Nephron (organoid): ENCODE results near the gene THRB.
"Not testable (repeated sequence)": the region's sequence is repeated elsewhere in the genome, so short reads cannot be mapped to it uniquely, and the experiment has no call there.

Experiments
- H3K27ac Mint-ChIP-seq, 3 experiments: 2 replicates each; pipeline ENCODE4 v1.8.0; 2020; ENCODE audit warnings: mixed read lengths in 3 of 3, mild to moderate bottlenecking in 2 of 3, moderate library complexity in 1 of 3
- H3K27me3 Mint-ChIP-seq: 2 replicates; pipeline ENCODE4 v1.8.0; 2021; ENCODE audit warnings: low read depth, mild to moderate bottlenecking, moderate library complexity, mixed read lengths
- H3K36me3 Mint-ChIP-seq: 2 replicates; pipeline ENCODE4 v1.8.0; 2020; ENCODE audit warnings: low read depth, mixed read lengths
- H3K4me1 Mint-ChIP-seq: 2 replicates; pipeline ENCODE4 v1.8.0; 2020; ENCODE audit warnings: mixed read lengths
- H3K4me3 Mint-ChIP-seq, 3 experiments: 2 replicates each; pipeline ENCODE4 v1.8.0; 2020; ENCODE audit warnings: mild to moderate bottlenecking in 3 of 3, mixed read lengths in 3 of 3, moderate library complexity in 2 of 3
- H3K9me3 Mint-ChIP-seq: 2 replicates; pipeline ENCODE4 v1.8.0; 2020; ENCODE audit warnings: mixed read lengths
- TF ChIP-seq, protein P1 (sequence below), 3 experiments: fragments of 200-600 bp; sonication (generic); IDR thresholded peaks; one replicate each; pipeline ENCODE4 v1.5.0; 2021; ENCODE audit warnings: antibody characterized with exemption in 3 of 3; ENCODE audit not compliant: unreplicated experiment in 3 of 3

THRB gene

DNA sequence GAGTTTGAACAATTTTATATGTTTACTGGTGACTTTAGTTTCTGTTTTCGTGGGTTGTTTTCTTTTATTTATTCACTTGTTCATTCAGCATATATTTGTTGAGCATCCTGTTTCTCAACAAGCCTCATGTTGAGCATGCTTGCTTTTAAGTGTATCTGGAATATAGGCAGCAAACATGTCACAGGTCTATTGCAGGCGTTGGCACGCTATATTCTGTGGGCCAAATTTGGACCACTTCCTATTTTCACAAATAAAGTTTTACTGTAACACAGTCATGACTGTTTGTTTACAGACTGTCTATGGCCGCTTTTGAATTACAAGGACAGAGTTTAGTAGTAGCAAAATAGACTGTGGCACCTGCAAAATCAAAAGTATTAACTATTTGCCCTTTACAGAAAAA, 89.6 kb downstream of the THRB start:
- Mint-ChIP-seq H3K9me3 (peaks cover 5% of the 10 kb centered on the region), H3K27me3 (no peaks in the 10 kb centered on the region), H3K36me3 (no peaks in the 10 kb centered on the region), H3K4me3 (no peak overlapping the region), H3K27ac (no peak overlapping the region), H3K4me1 (peaks cover 16% of the 10 kb centered on the region)
- TF ChIP-seq, protein P1, sequence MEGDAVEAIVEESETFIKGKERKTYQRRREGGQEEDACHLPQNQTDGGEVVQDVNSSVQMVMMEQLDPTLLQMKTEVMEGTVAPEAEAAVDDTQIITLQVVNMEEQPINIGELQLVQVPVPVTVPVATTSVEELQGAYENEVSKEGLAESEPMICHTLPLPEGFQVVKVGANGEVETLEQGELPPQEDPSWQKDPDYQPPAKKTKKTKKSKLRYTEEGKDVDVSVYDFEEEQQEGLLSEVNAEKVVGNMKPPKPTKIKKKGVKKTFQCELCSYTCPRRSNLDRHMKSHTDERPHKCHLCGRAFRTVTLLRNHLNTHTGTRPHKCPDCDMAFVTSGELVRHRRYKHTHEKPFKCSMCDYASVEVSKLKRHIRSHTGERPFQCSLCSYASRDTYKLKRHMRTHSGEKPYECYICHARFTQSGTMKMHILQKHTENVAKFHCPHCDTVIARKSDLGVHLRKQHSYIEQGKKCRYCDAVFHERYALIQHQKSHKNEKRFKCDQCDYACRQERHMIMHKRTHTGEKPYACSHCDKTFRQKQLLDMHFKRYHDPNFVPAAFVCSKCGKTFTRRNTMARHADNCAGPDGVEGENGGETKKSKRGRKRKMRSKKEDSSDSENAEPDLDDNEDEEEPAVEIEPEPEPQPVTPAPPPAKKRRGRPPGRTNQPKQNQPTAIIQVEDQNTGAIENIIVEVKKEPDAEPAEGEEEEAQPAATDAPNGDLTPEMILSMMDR (IDR thresholded peaks at IDR 0.05; ENCODE audit: unreplicated experiment in 3 of 3): no peak

DNA sequence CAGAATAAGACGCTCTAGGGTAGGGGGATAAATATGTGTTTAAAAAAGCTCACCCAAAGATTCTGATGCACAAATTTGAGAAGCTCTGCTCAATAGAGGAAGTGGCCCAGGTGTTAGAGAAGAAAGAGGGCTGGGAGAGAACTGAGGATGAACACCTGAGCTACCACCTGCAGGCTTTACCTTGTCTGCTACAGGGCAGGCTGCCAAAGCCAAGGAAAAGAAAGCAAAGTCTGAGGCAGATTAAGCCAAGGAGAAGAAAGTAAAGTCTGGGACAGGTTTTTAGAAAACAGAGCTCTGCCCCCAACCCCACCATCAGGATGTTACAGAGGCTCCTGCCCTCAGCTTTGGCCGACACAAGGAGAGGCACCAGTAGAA, 92.9 kb downstream of the THRB start:
- TF ChIP-seq, protein P1 (IDR thresholded peaks at IDR 0.05; ENCODE audit: unreplicated experiment in 3 of 3): no peak
- Mint-ChIP-seq H3K4me1 (peaks cover 16% of the 10 kb centered on the region), H3K27ac (peak overlapping the region; percentile 39 to 58 (median 51)), H3K27me3 (peaks cover 6% of the 10 kb centered on the region), H3K4me3 (no peak overlapping the region), H3K36me3 (no peaks in the 10 kb centered on the region), H3K9me3 (peaks cover 7% of the 10 kb centered on the region)

DNA sequence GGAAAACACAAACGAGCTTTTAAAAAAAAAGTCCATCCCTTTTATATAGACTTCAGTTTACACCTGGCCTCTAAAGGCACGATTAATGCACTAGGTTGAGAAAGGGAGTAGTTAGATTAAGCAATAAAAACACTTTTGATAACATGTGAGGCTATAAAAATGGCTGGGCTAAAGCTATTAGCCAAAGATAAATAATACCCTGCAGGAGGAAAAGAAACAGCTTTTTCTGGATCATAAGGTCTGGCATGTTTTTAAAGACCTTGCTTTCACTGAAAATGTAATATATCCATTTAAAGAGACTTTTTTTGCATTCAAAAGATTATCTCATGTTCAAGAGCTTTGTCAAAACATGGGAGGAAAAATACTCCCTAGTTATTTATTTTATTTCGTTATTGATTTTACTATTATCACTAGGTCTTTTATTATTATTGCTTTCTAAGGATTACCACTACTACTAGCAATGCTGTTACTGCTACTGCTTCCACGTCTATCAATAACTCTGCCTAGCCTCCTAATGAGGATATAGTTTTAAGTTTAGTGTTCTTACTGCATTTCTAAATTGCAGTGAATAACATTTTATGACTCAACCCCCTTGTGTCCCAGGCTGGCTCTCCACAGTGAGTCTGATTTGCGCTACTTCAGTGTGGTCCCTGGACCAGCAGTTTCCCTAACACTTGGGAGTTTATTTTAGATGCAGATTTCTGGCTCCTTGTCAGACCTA, 93.4 kb downstream of the THRB start:
- peaks cover 6% of the 10 kb centered on the region for H3K27me3 Mint-ChIP-seq
- H3K4me1 Mint-ChIP-seq: peaks cover 20% of the 10 kb centered on the region
- H3K9me3 Mint-ChIP-seq: peaks cover 7% of the 10 kb centered on the region
- H3K4me3 Mint-ChIP-seq: no peak overlapping the region
- no peaks in the 10 kb centered on the region for H3K36me3 Mint-ChIP-seq
- H3K27ac Mint-ChIP-seq: peak overlapping the region; percentile 39 to 68 (median 51)
- TF ChIP-seq, protein P1 (IDR thresholded peaks at IDR 0.05; ENCODE audit: unreplicated experiment in 3 of 3): no peak

DNA sequence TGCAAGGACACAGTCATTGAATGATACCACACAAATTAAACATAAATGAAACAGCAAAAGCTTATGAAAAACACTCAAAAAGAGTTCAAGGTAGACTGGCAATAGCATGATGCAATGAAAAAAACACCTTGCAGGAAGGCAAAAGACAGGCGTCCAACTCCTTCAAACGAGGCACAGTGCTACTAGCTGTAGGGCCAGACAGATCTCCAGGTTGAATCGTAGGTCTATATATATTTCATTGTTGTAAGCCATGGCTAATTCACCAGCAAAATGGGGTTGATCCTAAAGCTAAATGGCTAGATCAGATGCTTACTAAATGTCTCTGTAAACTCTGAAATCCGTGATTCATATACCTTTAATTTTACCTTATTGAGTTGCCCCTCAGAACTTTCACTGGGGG, 94.2 kb downstream of the THRB start:
- TF ChIP-seq, protein P1 (IDR thresholded peaks at IDR 0.05; ENCODE audit: unreplicated experiment in 3 of 3): no peak
- no peaks in the 10 kb centered on the region for H3K36me3 Mint-ChIP-seq
- H3K4me1 Mint-ChIP-seq: peaks cover 20% of the 10 kb centered on the region
- no peak overlapping the region for H3K4me3 Mint-ChIP-seq
- peak overlapping the region; percentile 17 to 68 (median 39) for H3K27ac Mint-ChIP-seq
- H3K9me3 Mint-ChIP-seq: peaks cover 7% of the 10 kb centered on the region
- H3K27me3 Mint-ChIP-seq: peaks cover 6% of the 10 kb centered on the region

DNA sequence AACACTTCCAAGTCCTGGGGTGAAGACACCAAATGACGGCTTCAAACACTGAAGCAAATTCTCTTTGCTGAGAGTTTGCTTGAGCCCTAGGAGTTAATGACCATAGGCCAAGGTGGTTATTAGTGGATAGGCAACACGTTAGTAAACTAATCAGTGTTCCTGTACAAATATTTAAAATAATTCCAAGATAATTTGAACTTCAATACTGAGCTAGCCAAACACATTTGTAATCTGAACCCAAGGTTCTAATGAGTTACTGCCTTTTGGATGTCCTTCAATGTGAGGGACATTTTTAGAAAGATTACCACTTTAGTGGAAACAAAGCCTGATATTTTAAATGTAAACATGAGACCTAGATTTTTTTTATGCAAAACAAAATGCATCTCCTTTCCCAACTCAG, 94.6 kb downstream of the THRB start:
- H3K4me1 Mint-ChIP-seq: peaks cover 20% of the 10 kb centered on the region
- H3K4me3 Mint-ChIP-seq: no peak overlapping the region
- H3K9me3 Mint-ChIP-seq: peaks cover 7% of the 10 kb centered on the region
- TF ChIP-seq, protein P1 (IDR thresholded peaks at IDR 0.05; ENCODE audit: unreplicated experiment in 3 of 3): no peak
- H3K27ac Mint-ChIP-seq: peak overlapping the region; percentile 17 to 68 (median 39)
- H3K27me3 Mint-ChIP-seq: peaks cover 6% of the 10 kb centered on the region
- no peaks in the 10 kb centered on the region for H3K36me3 Mint-ChIP-seq

DNA sequence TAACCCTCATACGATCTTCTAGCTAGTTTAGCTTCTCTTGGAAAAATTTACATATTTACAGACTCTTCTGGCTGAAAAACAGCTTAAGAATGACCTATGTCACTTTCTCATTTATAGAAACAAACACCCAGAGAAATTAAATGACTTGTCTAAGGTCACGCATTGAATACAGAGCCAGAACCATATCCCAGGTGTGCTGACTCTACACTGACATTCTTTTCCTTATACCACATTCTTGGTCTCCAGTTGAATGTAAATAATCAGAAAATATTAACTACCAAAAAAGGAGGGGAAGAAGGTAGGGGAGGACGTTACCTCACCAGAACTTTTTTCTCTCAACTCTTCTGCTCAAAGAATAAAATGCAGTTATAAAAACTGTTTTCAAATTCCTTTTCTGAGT, 95.0 kb downstream of the THRB start:
- no peaks in the 10 kb centered on the region for H3K36me3 Mint-ChIP-seq
- TF ChIP-seq, protein P1 (IDR thresholded peaks at IDR 0.05; ENCODE audit: unreplicated experiment in 3 of 3): no peak
- H3K27ac Mint-ChIP-seq: no peak overlapping the region

DNA sequence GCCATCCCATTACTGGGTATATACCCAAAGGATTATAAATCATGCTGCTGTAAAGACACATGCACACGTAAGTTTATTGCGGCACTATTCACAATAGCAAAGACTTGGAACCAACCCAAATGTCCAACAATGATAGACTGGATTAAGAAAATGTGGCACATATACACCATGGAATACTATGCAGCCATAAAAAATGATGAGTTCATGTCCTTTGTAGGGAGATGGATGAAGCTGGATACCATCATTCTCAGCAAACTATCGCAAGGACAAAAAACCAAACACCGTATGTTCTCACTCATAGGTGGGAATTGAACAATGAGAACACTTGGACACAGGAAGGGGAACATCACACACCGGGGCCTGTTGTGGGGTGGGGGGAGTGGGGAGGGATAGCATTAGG, 95.9 kb downstream of the THRB start:
- H3K27me3 Mint-ChIP-seq, H3K4me3 Mint-ChIP-seq: not testable (repeated sequence)

More for the DNA sequence above, 95.0 kb downstream of the THRB start:
- Mint-ChIP-seq H3K4me1 (peaks cover 20% of the 10 kb centered on the region), H3K9me3 (peaks cover 7% of the 10 kb centered on the region), H3K27me3 (peaks cover 6% of the 10 kb centered on the region), H3K4me3 (no peak overlapping the region)

More for the DNA sequence above, 95.9 kb downstream of the THRB start:
- H3K27ac Mint-ChIP-seq, H3K36me3 Mint-ChIP-seq, H3K9me3 Mint-ChIP-seq: not testable (repeated sequence)
- H3K4me1 Mint-ChIP-seq: peaks cover 20% of the 10 kb centered on the region
